GM18507 (cell line): ENCODE data around the gene TRABD.

ENCODE experiments used
- DNase-seq: peaks from one replicate; pipeline ENCODE4 v3.0.0; 2011; ENCODE audit warnings: low read depth; ENCODE audit not compliant: insufficient read length; ENCODE audit errors: extremely low spot score
- FAIRE-seq: peaks from 2 replicates; lab custom pipeline; 2011; peaks lifted over from hg19 to GRCh38; lab: Jason Lieb, UNC

The TRABD gene

DNA sequence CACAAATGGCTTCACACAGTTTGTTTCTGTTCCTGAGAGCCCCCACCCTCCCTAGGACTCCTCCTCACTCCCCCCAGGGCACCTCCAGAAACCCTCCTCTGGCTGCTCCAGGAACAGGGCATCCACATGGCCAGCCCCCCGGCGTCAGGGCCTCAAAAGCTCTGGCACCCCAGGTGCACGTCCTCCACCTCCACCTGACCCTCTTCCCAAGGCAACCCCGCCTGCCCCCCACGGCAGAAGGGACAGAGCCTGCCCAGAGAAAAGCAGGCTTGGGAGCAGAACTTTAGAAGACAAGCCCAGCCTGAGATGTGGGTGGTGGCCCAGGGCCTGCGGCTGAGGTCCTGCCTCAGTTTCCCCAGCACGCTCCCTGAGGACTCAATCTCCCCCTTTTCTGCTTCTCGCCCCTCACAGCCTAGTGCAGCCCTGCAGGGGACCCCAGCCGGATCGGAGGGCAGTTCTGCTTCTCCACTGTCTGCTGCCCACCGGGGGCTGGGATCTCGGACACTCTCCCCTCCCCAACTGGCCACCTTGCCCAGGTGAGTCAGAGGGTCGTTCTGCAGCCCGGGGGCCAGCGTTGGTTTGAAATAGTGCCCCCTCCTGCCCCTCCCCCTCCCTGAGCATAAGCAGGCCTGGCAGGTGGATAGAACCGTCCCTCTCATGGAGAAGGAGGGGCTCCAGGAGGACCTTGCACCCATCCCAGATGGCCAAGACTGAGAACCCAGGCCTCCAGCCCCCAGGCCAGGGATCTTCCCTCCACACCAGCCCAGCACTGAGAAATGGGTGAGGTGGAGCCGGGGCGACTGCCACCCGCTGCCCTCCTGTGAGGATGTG is 2.4 kb upstream of the TRABD start:
- DNase-seq (no peak), FAIRE-seq (no peak)

- DNase-seq (no peak), FAIRE-seq (no peak)
Measured at GRCh38 chr22:50184004-50184901, 1.5 kb upstream of the TRABD start.

- FAIRE-seq, result no peak
- DNase-seq, result no peak
Measured at GRCh38 chr22:50184902-50185374, 775 bp upstream of the TRABD start.

DNA sequence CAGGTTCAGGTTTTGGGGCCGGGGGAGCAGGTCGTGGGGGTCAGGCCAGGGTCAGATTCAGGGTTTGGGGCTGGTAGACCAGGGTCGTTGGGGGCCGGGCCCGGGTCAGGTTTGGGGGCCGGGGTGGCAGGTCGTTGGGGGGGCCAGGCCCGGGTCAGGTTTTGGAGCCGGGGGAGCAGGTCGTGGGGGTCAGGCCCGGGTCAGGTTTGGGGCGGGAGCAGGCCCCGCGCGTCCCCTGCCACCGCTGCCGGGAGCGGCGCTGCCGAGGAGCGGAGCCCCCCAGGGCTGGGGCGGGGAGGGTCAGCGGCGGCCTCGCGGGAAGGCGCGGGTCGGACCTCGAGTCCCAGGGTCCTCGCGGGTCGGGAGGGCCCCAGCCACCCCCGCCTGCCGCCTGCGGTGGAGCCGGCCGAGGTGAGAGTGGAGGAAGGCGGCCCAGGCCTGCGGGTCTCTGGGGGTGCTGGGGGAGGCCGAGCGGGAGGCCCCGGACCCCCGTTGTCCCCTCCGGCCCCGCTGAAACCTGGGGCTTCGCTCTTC is 535 bp downstream of the TRABD start:
- FAIRE-seq (no peak), DNase-seq (no peak)

DNA sequence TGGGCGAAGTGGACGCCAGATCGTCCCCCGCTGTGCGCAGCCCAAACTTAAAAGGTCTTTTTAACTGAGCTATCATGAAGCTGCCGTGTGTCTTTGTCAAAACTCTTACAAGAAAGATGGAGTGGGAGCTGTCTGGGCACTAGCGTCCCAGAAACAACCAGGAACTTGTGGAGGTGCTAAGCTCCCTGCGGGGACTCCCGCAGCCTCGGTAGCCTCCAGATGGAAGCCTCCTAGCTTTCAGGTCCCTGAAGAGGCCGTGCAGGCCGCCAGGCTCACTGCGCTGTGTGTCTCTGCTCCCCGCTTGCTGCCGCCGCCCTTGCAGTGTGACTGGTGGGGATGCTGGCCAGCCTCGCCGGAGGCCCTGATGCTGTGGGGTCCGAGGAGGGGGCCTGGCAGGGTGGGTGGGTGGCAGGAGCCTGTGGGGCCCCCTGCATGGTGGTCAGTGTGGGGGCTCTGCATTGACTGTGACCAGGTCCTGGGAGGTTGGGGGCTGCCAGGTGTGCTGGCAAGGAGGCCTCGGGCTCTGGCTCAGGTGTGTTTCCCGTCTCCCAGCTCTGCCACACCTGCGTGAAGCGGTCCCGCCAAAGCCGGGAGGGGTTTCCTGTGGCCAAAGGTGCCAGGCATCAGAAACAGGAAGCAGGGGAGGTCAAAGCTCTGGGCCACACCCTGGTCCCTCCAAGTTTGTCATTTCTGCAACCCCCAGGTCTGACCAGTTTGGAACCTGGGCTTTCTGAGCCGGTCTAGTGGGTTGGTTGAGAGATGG is 1.2 kb downstream of the TRABD start:
- FAIRE-seq, result peak; percentile 78
- DNase-seq, result no peak

DNA sequence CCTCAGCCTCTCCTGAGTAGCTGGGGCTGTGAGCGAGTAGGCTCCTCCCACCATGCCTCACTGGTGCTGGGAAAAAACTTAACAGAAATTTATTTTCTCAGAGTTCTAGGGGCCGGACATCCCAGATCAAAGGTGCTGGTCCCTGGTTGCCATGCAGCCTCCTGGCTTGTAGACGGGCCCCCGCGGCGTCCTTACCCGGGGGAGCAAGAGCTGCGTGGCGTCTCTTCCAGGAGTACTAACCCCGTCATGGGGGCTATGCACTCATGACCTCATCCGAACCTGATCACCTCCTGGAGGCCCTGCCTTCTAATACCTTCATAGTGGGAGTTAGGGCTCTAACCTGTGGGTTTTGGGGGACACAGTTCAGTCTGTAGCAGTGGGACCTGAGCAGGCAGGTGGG is 2.6 kb downstream of the TRABD start:
- DNase-seq (no peak), FAIRE-seq (no peak)

- DNase-seq (no peak), FAIRE-seq (no peak)
Measured at GRCh38 chr22:50189184-50189848, 3.6 kb downstream of the TRABD start.

DNA sequence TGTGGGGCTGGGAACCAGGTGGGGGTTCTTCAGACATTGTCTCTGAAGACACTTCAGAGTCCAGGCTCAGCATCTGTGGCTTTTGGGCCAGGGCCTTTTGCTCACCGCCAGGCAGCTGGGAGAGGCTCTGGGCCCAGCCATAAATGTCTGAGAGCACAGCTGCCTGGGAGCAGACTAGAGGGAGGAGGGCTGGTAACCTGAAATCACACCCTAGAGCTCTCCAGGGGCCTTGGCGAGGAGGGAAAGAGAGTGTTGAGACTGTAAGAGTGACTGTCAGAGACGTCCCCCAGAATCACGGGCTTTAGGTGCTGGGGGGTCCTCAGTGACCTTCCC is 4.1 kb downstream of the TRABD start:
- no peak for DNase-seq
- FAIRE-seq, result no peak

DNA sequence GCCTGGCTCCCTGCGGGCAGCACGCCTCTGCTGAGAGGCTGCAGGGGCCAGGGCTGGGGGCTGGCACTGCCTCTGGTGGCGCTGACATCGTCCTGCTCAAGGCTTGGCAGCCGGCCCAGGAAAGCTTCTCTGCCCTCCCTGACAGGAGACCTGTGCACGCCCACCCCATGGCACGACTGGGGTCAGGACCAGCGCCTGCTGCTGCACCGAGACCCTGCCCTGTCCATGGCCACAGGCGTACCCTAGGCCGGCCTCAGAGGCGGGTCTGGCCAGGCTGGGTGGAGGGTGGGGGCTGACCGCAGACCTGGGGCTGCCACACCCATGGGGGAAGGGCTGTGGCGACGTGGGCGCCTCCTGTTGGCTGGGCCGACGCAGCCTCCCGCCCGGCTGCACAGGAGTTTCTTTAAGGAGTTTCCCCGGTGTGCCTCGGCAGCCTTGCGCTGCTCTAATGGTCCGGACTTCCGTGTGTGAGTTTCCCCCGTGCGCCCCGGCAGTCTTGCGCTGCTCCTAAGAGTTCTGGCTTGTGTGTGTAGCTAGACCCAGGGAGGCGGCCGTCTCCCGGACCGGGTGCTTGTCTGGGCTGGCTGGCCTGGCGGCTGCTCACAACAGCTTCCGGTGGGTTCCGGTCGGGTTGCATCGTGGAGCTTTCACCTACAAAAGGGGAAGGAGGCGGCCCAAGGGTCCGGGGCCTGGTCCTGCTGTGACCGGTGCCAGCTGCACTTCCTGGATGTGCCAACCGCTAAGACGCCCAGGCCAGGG is 4.6 kb downstream of the TRABD start:
- FAIRE-seq, result no peak
- peak; percentile 61 for DNase-seq

DNA sequence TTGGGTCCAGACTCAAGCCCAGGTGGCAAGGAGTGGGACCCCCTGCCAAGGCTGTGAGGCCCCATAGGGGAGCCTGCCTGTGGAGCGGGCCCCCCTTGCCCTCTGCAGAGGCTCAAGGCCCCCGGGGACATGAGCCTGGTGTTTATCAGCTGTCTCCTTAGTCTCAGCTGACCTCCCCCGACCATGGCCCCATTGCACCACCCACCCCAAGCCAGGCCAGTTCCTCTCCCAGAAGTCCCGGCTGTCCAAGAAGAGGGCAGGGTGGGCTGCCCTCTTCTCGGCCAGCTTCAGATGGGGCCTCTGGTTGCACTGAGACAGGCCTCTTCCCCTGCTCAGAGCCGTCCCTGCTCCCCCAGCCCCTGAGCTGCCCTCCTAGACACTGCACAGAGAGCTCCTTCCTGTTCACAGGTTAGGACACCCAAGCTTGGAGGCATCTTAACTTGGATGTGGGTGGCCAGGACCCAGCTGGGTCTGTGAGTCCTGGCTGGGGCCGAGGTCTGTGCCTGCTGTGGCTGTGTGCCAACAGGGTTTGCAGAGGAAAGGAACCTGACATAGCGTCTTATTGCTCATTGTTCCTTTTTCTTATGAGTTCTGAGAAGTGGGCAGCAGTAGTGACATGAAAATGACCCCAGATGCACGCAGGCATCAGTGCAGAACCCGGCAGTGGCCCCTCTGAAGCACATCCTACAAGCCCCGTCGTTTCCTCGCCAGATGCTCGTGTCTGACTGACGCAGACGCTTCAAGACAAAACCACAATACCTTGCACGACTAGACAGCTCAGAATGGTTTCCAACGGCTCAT is 5.4 kb downstream of the TRABD start:
- FAIRE-seq, result peak; percentile 98
- no peak for DNase-seq

DNA sequence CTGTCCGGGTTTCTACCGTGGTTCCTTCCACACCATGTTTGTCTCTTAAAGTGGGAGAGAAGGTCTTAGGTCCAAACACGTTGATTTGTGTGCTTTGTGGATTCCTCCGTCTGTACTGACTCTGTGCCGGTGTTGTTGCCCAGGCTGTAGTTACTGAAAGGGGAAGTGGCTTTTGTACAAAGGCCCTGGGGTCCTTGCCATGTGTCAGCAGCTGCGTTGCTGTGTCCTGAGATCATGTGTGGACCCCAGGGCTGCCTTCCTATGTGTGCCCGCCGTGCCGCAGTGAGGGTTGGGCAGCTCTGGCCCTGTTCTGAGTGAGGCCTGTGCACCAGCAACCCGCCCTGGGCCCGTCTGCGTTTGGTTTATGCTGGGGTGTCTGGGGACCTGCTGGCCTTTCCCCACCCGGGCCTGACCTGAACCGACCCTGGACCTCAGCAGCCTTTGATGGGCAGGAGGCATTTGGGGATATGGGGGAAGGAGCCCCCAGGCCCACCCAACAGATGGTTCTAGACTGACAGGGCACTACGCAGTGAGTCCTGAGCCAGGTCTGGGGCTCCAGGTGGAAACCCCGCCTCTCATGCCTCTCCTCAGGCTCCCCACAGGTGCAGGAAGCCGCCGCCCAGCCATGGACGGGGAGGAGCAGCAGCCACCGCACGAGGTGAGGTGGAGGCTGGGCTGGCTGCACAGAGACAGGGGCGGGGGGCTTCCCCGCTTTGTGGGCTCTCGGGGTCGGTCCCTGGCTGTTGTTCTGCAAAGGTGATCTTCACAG is 6.9 kb downstream of the TRABD start:
- FAIRE-seq (peak; percentile 56), DNase-seq (no peak)

- no peak for DNase-seq
- FAIRE-seq, result no peak
Measured at GRCh38 chr22:50193621-50194020, 7.9 kb downstream of the TRABD start.

DNA sequence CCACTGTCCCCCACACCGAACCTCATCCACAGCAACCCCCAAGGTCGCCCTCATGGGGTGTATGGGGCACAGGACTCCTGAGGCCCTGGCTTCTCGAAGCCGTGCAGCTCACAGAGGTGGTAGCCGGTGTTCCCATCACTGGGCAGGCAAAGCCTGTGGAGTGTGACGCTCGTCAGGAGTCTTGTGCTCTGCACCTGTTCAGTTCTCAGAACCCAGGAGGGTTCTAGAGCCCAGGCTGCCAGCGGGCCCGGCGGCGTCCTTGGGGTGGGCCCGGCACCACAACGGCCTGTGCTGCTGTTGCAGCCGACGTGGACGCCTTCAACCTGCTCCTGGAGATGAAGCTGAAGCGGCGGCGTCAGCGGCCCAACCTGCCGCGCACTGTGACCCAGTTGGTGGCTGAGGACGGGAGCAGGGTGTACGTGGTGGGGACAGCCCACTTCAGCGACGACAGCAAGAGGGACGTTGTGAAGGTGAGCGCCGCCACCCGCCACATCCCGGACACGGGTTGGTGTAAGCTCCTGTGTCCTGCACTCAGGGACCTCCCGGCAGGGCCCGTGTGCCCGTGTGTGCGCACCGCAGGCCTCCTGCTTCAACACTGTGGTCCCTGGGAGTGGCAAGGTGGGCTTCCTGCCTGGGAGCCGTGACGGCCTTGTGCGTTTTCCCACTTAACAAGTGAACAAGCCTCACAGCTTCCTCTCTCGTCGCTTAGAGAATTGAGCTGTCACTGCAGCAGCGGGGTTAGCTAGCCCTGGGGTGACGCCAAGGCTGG is 8.5 kb downstream of the TRABD start:
- FAIRE-seq, result no peak

GRCh38 chr22:50196256-50196655 is 10.5 kb downstream of the TRABD start:
- FAIRE-seq (no peak), DNase-seq (no peak)

More for the DNA sequence above, 8.5 kb downstream of the TRABD start:
- DNase-seq, result no peak

GRCh38 chr22:50197000-50197800 is 11.5 kb downstream of the TRABD start:
- FAIRE-seq (no peak), DNase-seq (no peak)
